GM12891 (cell line): Measurements from ENCODE around the gene SORCS2.

Experiments
- POLR2A ChIP-seq: IDR thresholded peaks from 2 replicates; pipeline ENCODE4 v1.6.1; 2011; ENCODE audit warnings: low read depth, low read length, control low read depth
- POLR2AphosphoS5 ChIP-seq: IDR thresholded peaks from 2 replicates; pipeline ENCODE4 v1.6.1; 2011; ENCODE audit warnings: low read depth, low read length, control low read depth
- TAF1 ChIP-seq: IDR thresholded peaks from 2 replicates; pipeline ENCODE4 v1.6.1; 2011; ENCODE audit warnings: low read depth, low read length, control low read depth

GRCh38 chr4:7313347-7313811, 121.0 kb downstream of the SORCS2 start:
- TF ChIP-seq TAF1 (no peak), POLR2AphosphoS5 (no peak), POLR2A (no peak)
